Chondrocyte (in vitro differentiated cells): ENCODE measurements around the gene NRXN2. TPM values are rescaled to one million over a fixed set of nuclear protein-coding genes. Genes with fewer than 3 reads are reported as not detected.
A peak's percentile ranks its signal among the peaks of the same experiment; 100 is the strongest.

ENCODE experiments used
- DNase-seq: peaks from one replicate; pipeline ENCODE4 v3.0.0; 2021; ENCODE audit warnings: mixed read lengths, low spot score
- H3K27ac Mint-ChIP-seq: one replicate; pipeline ENCODE4 v1.8.0; 2021; ENCODE audit warnings: mild to moderate bottlenecking, moderate library complexity, mixed read lengths; ENCODE audit not compliant: unreplicated experiment
- H3K27me3 Mint-ChIP-seq: 2 replicates; pipeline ENCODE4 v1.8.0; 2021; ENCODE audit warnings: low read depth, mixed read lengths
- H3K36me3 Mint-ChIP-seq: 2 replicates; pipeline ENCODE4 v1.8.0; 2021; ENCODE audit warnings: low read depth, mixed read lengths
- H3K4me1 Mint-ChIP-seq: 2 replicates; pipeline ENCODE4 v1.8.0; 2021; ENCODE audit warnings: low read depth, mild to moderate bottlenecking, mixed read lengths
- H3K4me3 Mint-ChIP-seq: one replicate; pipeline ENCODE4 v1.8.0; 2021; ENCODE audit warnings: mild to moderate bottlenecking, moderate library complexity, mixed read lengths; ENCODE audit not compliant: unreplicated experiment
- H3K9me3 Mint-ChIP-seq: 2 replicates; pipeline ENCODE4 v1.8.0; 2021; ENCODE audit warnings: low read depth, mixed read lengths
- CTCF ChIP-seq: fragments of 200-600 bp; sonication (generic); IDR thresholded peaks from 2 replicates; pipeline ENCODE4 v1.5.0; 2021; ENCODE audit warnings: antibody characterized with exemption, mild to moderate bottlenecking, moderate library complexity
- total RNA-seq: library from RNA; stranded (reverse); gene quantifications from 3 replicates; pipeline ENCODE4 v1.2.1, GENCODE V29; 2021

NRXN2 gene
- total RNA-seq, 1 donor from 2014 or later: 1.8 TPM

GRCh38 chr11:64605244-64605560 is 117.8 kb downstream of the NRXN2 start:
- Mint-ChIP-seq H3K27me3 (peaks cover 14% of the 10 kb centered on the region), H3K27ac (no peak overlapping the region), H3K9me3 (no peaks in the 10 kb centered on the region), H3K4me3 (no peak overlapping the region), H3K4me1 (peaks cover 4% of the 10 kb centered on the region), H3K36me3 (no peaks in the 10 kb centered on the region)
- TF ChIP-seq CTCF: no peak
- DNase-seq: peak; percentile 63

GRCh38 chr11:64604458-64605243 is 118.3 kb downstream of the NRXN2 start:
- no peaks in the 10 kb centered on the region for H3K36me3 Mint-ChIP-seq
- H3K4me1 Mint-ChIP-seq: peaks cover 4% of the 10 kb centered on the region
- DNase-seq: peak; percentile 39
- TF ChIP-seq CTCF: no peak
- H3K27ac Mint-ChIP-seq: no peak overlapping the region
- H3K4me3 Mint-ChIP-seq: no peak overlapping the region
- peaks cover 16% of the 10 kb centered on the region for H3K27me3 Mint-ChIP-seq
- no peaks in the 10 kb centered on the region for H3K9me3 Mint-ChIP-seq

- Mint-ChIP-seq H3K36me3 (no peaks in the 10 kb centered on the region), H3K27me3 (peaks cover 16% of the 10 kb centered on the region), H3K27ac (peak overlapping the region; percentile 17), H3K4me3 (no peak overlapping the region), H3K9me3 (no peaks in the 10 kb centered on the region), H3K4me1 (peaks cover 4% of the 10 kb centered on the region)
- TF ChIP-seq CTCF: no peak
- peak; percentile 87 for DNase-seq
Measured at GRCh38 chr11:64603411-64604110, 119.4 kb downstream of the NRXN2 start.

GRCh38 chr11:64602466-64603070 is 120.4 kb downstream of the NRXN2 start:
- H3K4me3 Mint-ChIP-seq: no peak overlapping the region
- TF ChIP-seq CTCF: no peak
- peaks cover 14% of the 10 kb centered on the region for H3K27me3 Mint-ChIP-seq
- H3K9me3 Mint-ChIP-seq: no peaks in the 10 kb centered on the region
- H3K4me1 Mint-ChIP-seq: peaks cover 4% of the 10 kb centered on the region
- H3K27ac Mint-ChIP-seq: no peak overlapping the region
- no peaks in the 10 kb centered on the region for H3K36me3 Mint-ChIP-seq
- DNase-seq: peak; percentile 80
